ENCODE results near the gene MRPL11. TPM values are rescaled to one million over a fixed set of nuclear protein-coding genes. Genes with fewer than 3 reads are reported as not detected.

The MRPL11 gene
- polyA plus RNA-seq, 1 donor (not counting 4 experiments of a cell fraction or from before 2014, with no cell fraction given), result 51.7 TPM

DNA sequence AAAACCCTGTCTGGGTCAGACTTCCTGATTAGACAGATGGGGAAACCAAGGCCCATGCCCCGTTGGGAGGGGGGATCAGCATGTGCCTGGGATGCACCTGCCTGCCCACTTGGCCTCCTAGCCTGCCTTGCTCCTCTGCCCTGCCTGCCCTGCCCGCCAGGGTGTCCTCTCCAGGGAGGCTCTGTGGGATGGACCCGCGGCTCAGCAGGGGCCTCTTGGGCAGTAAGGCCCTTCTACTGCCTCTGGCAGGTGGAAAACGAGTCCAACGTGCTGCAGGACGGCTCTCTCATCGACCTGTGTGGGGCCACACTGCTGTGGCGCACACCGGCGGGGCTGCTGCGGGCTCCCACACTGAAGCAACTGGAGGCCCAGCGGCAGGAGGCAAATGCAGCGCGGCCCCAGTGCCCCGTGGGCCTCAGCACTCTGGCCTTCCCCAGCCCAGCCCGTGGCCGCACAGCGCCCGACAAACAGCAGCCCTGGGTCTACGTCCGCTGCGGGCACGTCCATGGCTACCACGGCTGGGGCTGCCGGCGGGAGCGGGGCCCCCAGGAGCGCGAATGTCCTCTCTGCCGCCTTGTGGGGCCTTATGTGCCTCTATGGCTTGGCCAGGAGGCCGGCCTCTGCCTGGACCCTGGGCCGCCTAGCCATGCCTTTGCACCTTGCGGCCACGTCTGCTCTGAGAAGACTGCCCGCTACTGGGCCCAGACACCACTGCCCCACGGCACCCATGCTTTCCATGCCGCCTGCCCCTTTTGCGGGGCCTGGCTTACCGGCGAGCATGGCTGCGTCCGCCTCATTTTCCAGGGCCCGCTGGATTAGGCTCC is 36.9 kb upstream of the MRPL11 start:
- Histone ChIP-seq H3K9me3 (ENCODE audit: control insufficient read depth, low read depth, low read length) (no peaks in the 10 kb centered on the region), H3K4me3 (ENCODE audit: control insufficient read depth in 2 of 3, extremely low read depth in 1 of 3, insufficient read depth in 2 of 3, low read depth in 1 of 3, low read length in 3 of 3) (no peak overlapping the region), H3K27ac (ENCODE audit: control insufficient read depth, insufficient read depth, low read length) (no peak overlapping the region), H4K20me1 (ENCODE audit: control insufficient read depth, extremely low read depth, insufficient read depth, low read length) (peaks cover 5% of the 10 kb centered on the region), H3K4me2 (ENCODE audit: control insufficient read depth, extremely low read depth, insufficient read depth, low read depth, low read length) (no peak overlapping the region), H3K4me1 (ENCODE audit: control insufficient read depth, extremely low read depth, insufficient read depth, low read length) (peaks cover 17% of the 10 kb centered on the region), H3K36me3 (ENCODE audit: control insufficient read depth in 2 of 2, extremely low read depth in 1 of 2, insufficient read depth in 2 of 2, low read length in 2 of 2) (peaks cover 6 to 7% of the 10 kb centered on the region in 2 experiments), H3K27me3 (ENCODE audit: control insufficient read depth, extremely low read depth, insufficient read depth, low read length) (no peaks in the 10 kb centered on the region), H3K9ac (ENCODE audit: control insufficient read depth, extremely low read depth, insufficient read depth, low read length) (no peak overlapping the region), H2AFZ (ENCODE audit: control insufficient read depth, low read length) (no peak overlapping the region), H3K9me1 (ENCODE audit: control insufficient read depth, extremely low read depth, insufficient read depth, low read length) (peaks cover 2% of the 10 kb centered on the region), H3K79me2 (ENCODE audit: control insufficient read depth, insufficient read depth, low read length) (no peaks in the 10 kb centered on the region)
- dilution Hi-C loops (cut with MboI; ENCODE audit: extremely low pct_ligation_motif_present, low sequenced_read_pairs), result no loop called here
- TF ChIP-seq, protein P1, sequence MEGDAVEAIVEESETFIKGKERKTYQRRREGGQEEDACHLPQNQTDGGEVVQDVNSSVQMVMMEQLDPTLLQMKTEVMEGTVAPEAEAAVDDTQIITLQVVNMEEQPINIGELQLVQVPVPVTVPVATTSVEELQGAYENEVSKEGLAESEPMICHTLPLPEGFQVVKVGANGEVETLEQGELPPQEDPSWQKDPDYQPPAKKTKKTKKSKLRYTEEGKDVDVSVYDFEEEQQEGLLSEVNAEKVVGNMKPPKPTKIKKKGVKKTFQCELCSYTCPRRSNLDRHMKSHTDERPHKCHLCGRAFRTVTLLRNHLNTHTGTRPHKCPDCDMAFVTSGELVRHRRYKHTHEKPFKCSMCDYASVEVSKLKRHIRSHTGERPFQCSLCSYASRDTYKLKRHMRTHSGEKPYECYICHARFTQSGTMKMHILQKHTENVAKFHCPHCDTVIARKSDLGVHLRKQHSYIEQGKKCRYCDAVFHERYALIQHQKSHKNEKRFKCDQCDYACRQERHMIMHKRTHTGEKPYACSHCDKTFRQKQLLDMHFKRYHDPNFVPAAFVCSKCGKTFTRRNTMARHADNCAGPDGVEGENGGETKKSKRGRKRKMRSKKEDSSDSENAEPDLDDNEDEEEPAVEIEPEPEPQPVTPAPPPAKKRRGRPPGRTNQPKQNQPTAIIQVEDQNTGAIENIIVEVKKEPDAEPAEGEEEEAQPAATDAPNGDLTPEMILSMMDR (optimal IDR thresholded peaks at IDR 0.05 in 1 of 3, IDR thresholded peaks at IDR 0.05 in 1 of 3, conservative IDR thresholded peaks at IDR 0.05 in 1 of 3; ENCODE audit: extremely low read depth in 1 of 3, insufficient read depth in 2 of 3, low read length in 3 of 3), result no peak
- no peak for TF ChIP-seq EZH2 (IDR thresholded peaks at IDR 0.05; ENCODE audit: low read length)
- FAIRE-seq (no peak), DNase-seq (ENCODE audit: low read depth, low spot score) (no peak)

DNA sequence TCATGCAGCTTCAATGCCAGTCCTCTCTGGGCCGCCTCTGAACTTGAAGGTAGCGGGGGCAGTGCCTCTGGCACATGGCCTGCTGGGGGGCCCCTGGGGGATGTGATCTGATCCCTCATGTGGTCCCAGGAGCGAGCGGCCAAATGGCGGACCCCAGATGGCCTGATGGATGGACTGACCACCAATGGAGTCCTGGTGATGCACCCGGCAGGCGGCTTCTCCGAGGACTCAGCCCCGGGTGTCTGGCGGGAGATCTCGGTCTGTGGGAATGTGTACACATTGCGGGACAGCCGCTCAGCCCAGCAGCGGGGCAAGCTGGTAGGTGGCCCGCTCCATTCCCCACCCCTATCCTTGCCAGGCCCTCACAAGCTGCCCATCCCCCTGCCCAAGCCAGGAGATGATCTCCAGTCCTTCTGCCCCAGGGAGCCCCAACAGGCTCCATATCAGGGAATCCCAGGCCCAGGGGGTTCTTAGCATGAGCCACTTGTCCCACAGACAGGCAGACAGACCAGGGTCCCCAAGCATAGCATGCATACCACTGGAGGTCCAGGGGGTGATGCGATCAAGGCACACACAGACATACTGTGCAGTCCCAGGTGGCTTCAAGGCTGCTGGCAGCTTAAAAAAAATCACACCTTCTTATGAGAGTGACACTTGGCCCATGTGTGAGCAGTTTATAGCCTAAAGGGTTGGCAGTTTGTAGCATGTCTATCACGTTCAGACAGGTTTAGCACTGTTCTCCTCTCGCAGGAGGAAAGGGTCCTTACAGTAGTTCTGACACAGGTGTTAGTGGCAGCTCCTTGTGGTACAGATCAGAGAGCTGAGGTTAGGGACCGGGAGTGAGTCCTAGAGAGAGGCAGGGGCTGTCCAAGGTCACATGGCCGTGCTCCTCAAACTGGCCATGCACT is 35.2 kb upstream of the MRPL11 start:
- Histone ChIP-seq H3K79me2 (ENCODE audit: control insufficient read depth, insufficient read depth, low read length) (no peaks in the 10 kb centered on the region), H3K9me1 (ENCODE audit: control insufficient read depth, extremely low read depth, insufficient read depth, low read length) (peaks cover 2% of the 10 kb centered on the region), H3K4me1 (ENCODE audit: control insufficient read depth, extremely low read depth, insufficient read depth, low read length) (peaks cover 10% of the 10 kb centered on the region), H3K27ac (ENCODE audit: control insufficient read depth, insufficient read depth, low read length) (no peak overlapping the region), H3K9ac (ENCODE audit: control insufficient read depth, extremely low read depth, insufficient read depth, low read length) (no peak overlapping the region), H3K36me3 (ENCODE audit: control insufficient read depth in 2 of 2, extremely low read depth in 1 of 2, insufficient read depth in 2 of 2, low read length in 2 of 2) (peaks cover 7% of the 10 kb centered on the region in 2 experiments), H3K4me3 (ENCODE audit: control insufficient read depth in 2 of 3, extremely low read depth in 1 of 3, insufficient read depth in 2 of 3, low read depth in 1 of 3, low read length in 3 of 3) (no peak overlapping the region), H3K9me3 (ENCODE audit: control insufficient read depth, low read depth, low read length) (no peaks in the 10 kb centered on the region), H3K27me3 (ENCODE audit: control insufficient read depth, extremely low read depth, insufficient read depth, low read length) (no peaks in the 10 kb centered on the region), H3K4me2 (ENCODE audit: control insufficient read depth, extremely low read depth, insufficient read depth, low read depth, low read length) (no peak overlapping the region), H2AFZ (ENCODE audit: control insufficient read depth, low read length) (no peak overlapping the region), H4K20me1 (ENCODE audit: control insufficient read depth, extremely low read depth, insufficient read depth, low read length) (peaks cover 5% of the 10 kb centered on the region)
- no peak for FAIRE-seq
- TF ChIP-seq, protein P1 (optimal IDR thresholded peaks at IDR 0.05 in 1 of 3, IDR thresholded peaks at IDR 0.05 in 1 of 3, conservative IDR thresholded peaks at IDR 0.05 in 1 of 3; ENCODE audit: extremely low read depth in 1 of 3, insufficient read depth in 2 of 3, low read length in 3 of 3), result no peak
- TF ChIP-seq EZH2 (IDR thresholded peaks at IDR 0.05; ENCODE audit: low read length), result no peak
- no peak for DNase-seq (ENCODE audit: low read depth, low spot score)
- dilution Hi-C loops (cut with MboI; ENCODE audit: extremely low pct_ligation_motif_present, low sequenced_read_pairs), result no loop called here
